Activated gamma-delta T cell treated with anti-CD3 and anti-CD28 coated beads, Interleukin-2, amount 50 U/mL, for 16 hours (primary cell): ENCODE data around the gene NCEH1.

Experiments used
- DNase-seq: peaks from one replicate; pipeline ENCODE4 v3.0.0-alpha.2; 2020; ENCODE audit warnings: low read depth

Gene NCEH1

GRCh38 chr3:172646439-172647015 is 64.3 kb downstream of the NCEH1 start:
- DNase-seq = no peak

- no peak for DNase-seq
Observed at GRCh38 chr3:172644258-172644657, 66.6 kb downstream of the NCEH1 start.

GRCh38 chr3:172643506-172644179 is 67.2 kb downstream of the NCEH1 start:
- no peak for DNase-seq

GRCh38 chr3:172641291-172641690 is 69.6 kb downstream of the NCEH1 start:
- no peak for DNase-seq

GRCh38 chr3:172640751-172641150 is 70.1 kb downstream of the NCEH1 start:
- DNase-seq = no peak

GRCh38 chr3:172635588-172635987 is 75.3 kb downstream of the NCEH1 start:
- no peak for DNase-seq

GRCh38 chr3:172634948-172635347 is 75.9 kb downstream of the NCEH1 start:
- no peak for DNase-seq

- DNase-seq = no peak
Observed at GRCh38 chr3:172630316-172630715, 80.6 kb downstream of the NCEH1 start.

- no peak for DNase-seq
Observed at GRCh38 chr3:172629470-172629869, 81.4 kb downstream of the NCEH1 start.

GRCh38 chr3:172627057-172627809 is 83.6 kb downstream of the NCEH1 start:
- DNase-seq = no peak

- no peak for DNase-seq
Observed at GRCh38 chr3:172626021-172626640, 84.7 kb downstream of the NCEH1 start.

GRCh38 chr3:172625404-172625803 is 85.5 kb downstream of the NCEH1 start:
- no peak for DNase-seq

GRCh38 chr3:172624999-172625398 is 85.9 kb downstream of the NCEH1 start:
- DNase-seq = no peak

- peak; percentile 5 for DNase-seq
Observed at GRCh38 chr3:172622916-172623700, 87.8 kb downstream of the NCEH1 start.

GRCh38 chr3:172622156-172622555 is 88.7 kb downstream of the NCEH1 start:
- no peak for DNase-seq

- no peak for DNase-seq
Observed at GRCh38 chr3:172617976-172618375, 92.9 kb downstream of the NCEH1 start.

GRCh38 chr3:172617013-172617706 is 93.7 kb downstream of the NCEH1 start:
- no peak for DNase-seq

- DNase-seq = no peak
Observed at GRCh38 chr3:172616031-172616461, 94.8 kb downstream of the NCEH1 start.

- no peak for DNase-seq
Observed at GRCh38 chr3:172615296-172615695, 95.6 kb downstream of the NCEH1 start.

GRCh38 chr3:172614340-172615274 is 96.3 kb downstream of the NCEH1 start:
- DNase-seq = no peak
